HFF-Myc (cell line): Measurements from ENCODE around the gene TCEA3.
"Not testable (repeated sequence)": the region's sequence is repeated elsewhere in the genome, so short reads cannot be mapped to it uniquely, and the experiment has no call there.

Experiments
- DNase-seq: peaks from one replicate; pipeline ENCODE4 v3.0.0-alpha.2; 2011; ENCODE audit warnings: low read depth; ENCODE audit errors: extremely low read depth
- H3K4me3 ChIP-seq: replicated peaks from 2 replicates; pipeline ENCODE4 v1.5.1; 2011; ENCODE audit warnings: low read depth, mild to moderate bottlenecking, control low read depth, low read length
- TF ChIP-seq, protein P1 (sequence below): IDR thresholded peaks from 2 replicates; pipeline ENCODE4 v1.5.1; 2012; ENCODE audit warnings: mild to moderate bottlenecking, low read depth, low read length, control low read depth; ENCODE audit errors: missing control alignments

TCEA3 gene

GRCh38 chr1:23380719-23381118 is 43.8 kb downstream of the TCEA3 start:
- TF ChIP-seq, protein P1, sequence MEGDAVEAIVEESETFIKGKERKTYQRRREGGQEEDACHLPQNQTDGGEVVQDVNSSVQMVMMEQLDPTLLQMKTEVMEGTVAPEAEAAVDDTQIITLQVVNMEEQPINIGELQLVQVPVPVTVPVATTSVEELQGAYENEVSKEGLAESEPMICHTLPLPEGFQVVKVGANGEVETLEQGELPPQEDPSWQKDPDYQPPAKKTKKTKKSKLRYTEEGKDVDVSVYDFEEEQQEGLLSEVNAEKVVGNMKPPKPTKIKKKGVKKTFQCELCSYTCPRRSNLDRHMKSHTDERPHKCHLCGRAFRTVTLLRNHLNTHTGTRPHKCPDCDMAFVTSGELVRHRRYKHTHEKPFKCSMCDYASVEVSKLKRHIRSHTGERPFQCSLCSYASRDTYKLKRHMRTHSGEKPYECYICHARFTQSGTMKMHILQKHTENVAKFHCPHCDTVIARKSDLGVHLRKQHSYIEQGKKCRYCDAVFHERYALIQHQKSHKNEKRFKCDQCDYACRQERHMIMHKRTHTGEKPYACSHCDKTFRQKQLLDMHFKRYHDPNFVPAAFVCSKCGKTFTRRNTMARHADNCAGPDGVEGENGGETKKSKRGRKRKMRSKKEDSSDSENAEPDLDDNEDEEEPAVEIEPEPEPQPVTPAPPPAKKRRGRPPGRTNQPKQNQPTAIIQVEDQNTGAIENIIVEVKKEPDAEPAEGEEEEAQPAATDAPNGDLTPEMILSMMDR: no peak
- no peak overlapping the region for H3K4me3 ChIP-seq
- DNase-seq: no peak

- DNase-seq: not testable (repeated sequence)
Measured at GRCh38 chr1:23380236-23380635, 44.3 kb downstream of the TCEA3 start.

DNA sequence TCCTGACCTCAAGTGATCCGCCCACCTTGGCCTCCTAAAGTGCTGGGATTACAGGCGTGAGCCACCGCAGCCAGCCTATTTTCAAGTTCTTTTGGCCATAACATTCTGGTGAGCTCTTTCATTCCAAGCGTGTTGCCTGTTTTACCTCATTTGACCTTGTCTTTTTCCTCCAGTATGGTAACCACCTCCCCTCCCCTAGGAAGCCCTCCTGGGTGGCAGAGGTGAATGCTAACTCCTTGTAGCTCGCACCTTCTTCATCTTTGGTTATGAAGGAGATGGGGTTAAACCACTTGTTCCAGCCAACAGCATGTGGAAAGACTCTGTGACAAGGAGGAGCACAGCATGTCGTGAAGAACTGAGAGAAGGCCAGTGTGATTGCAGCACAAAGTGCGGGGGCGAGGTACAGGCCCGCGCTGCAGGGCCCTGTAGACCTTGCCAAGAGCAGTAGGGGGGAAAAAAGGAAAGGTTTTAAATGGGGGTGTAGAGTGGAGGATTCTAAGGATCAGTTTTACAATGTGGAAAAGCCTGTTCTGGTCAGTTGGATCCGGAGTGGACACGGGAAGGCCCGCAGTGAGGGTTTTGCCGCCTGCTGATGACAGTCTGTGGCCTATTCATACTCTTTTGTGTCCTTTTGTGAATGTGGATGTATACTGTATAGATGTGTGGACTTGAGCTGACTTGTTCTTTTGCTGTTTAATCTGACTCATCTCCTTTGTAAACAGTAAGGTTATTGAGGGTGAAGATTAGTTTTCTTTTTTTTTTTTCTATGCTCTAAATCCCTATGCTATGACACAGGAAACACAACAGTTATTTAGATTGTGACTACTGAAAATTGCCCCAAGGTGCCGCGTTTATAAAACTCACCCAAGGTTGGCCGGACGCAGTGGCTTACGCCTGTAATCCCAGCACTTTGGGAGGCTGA is 47.4 kb downstream of the TCEA3 start:
- TF ChIP-seq, protein P1: no peak
- H3K4me3 ChIP-seq: no peak overlapping the region
- DNase-seq: peak; percentile 85

More at GRCh38 chr1:23380236-23380635, 44.3 kb downstream of the TCEA3 start:
- H3K4me3 ChIP-seq: not testable (repeated sequence)

- not testable (repeated sequence) for DNase-seq, H3K4me3 ChIP-seq
Measured at GRCh38 chr1:23374079-23374735, 50.3 kb downstream of the TCEA3 start.

DNA sequence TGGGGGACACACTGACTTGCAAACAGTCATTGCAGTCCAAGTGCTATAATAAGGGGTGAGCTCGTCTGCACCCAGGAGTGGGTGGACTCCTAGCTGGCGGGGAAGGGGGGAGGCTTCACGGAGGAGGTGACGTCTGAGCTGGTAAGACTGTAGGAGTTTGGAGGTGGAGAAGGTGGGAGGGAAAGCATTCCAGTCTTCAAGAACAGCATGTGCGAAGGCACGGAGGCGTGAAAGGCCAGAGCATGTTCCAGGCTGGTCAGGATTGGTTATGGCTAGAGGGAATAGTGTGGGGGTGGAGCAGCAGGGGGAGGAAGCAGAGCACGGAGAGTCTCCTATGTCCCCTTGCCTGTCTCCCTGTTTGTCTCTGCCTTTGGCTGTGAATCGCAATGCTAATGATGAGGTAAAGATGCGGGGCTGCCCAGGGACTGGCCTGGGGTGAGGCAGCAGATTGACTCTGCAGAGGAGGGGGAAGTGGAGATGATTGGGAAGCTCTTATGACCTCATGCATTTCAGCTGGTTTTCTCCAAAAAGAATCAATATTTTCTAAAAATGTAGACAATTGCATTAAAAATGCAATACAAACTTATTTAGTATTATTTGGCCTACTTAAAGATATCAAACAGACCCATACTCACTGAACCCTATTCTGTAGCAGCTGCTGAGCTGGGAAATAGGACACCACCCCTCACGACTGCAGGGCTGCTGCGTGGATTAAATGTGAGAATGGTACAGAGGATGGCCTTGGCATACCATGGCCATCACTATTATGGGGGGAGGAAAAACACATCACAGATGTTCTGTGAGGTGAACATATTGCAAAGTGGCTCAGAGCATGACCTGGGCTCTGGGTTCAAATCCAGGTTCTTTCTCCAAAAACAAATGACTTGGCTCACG is 52.3 kb downstream of the TCEA3 start:
- no peak overlapping the region for H3K4me3 ChIP-seq
- DNase-seq: no peak
- TF ChIP-seq, protein P1: no peak

DNA sequence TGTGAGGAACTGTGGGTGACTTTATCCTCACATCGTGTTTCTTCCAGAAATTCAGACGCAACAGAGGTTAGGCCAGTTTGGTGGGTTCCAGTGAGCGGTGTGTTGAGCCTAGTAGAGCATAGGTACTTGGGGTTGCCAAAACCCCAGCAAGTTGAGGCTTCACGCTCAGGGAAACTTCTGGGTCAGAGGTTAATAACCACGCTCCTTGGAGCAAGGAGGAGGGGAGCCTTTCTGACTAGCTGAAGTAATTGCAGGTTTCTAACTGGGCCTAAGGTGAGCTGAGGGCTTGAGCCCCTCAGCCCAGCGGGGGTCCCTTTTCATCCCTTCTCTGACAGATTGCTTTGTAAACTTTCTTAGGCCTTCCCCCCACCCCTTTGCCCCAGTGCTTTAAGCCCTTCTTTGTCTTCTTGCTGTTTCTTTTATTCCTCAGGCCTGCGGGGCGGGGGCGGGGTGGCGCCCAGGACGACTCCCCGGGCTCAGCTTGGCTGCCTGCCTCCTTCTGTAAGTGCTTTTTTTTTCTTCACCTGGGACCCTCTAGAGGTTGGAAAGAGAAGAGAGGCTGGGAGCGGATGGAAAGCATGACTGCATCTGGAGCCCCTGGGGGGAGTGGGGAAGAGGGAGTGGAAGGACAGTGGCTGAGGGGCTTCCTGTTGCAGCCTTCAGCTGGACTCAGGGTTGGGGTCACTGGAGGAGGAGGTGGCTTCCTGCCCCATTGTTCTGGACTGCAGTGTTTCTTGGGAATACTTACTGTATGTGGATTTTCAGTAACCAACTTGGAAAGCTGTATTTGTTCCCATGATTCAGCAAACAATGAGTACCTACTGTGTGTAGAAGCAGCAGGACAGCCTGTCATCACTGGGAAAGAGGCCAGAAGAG is 53.6 kb downstream of the TCEA3 start:
- TF ChIP-seq, protein P1: no peak
- no peak for DNase-seq
- peak overlapping the region; percentile 87 for H3K4me3 ChIP-seq

GRCh38 chr1:23370330-23370708 is 54.2 kb downstream of the TCEA3 start:
- peak overlapping the region; percentile 87 for H3K4me3 ChIP-seq
- no peak for DNase-seq
- TF ChIP-seq, protein P1: no peak
